ENCODE measurements around the gene ZNF469. TPM values are rescaled to one million over a fixed set of nuclear protein-coding genes. Genes with fewer than 3 reads are reported as not detected.

ZNF469 gene
- total and polyA plus RNA-seq, 2 donors (not counting 3 experiments of a cell fraction or from before 2014, with no cell fraction given) = 0.90 to 5.7 TPM

DNA sequence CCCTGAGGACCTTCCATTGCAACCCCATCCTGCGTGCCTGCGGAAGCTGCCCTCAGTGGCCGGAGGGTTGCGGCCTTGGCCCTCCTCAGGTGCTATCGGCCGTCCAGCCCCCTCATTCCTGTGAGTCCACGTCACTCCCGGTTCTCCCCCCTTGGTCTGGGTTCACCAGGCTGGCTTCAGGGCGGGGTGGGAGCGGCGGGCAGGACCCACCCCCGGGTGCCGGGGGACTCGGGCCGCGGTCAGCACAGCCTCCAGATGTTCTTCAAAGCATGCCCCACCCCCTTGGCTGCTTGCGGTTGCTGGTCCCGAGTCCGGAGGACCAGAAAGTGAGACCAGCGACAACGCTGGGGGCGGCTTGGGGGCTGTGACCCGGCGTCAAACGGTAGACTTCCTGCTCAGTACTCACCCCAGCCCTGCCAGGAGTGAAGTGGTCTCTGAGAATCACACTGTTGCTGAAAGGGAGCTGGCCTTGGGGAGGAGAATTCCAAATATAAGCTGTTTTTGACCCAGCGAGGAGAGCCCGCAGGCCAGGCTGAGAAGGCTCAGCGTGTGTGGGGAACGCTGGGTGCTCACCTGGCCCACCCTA, 4.5 kb downstream of the ZNF469 start:
- dilution Hi-C loops (cut with MboI; ENCODE audit: extremely low pct_ligation_motif_present, low sequenced_read_pairs) (no loop called here), intact Hi-C loops (cut with micrococcal nuclease) (no loop called here)
- no peak overlapping the region for H3K27ac ChIP-seq (ENCODE audit: insufficient read depth, low read depth, low read length)
- H2AFZ ChIP-seq (ENCODE audit: low read depth, low read length) = no peak overlapping the region
- no peak overlapping the region for H3K4me3 ChIP-seq (replicated peaks in 1 of 3; ENCODE audit: insufficient read depth in 1 of 3, low read depth in 1 of 3, low read length in 3 of 3)
- H3K4me2 ChIP-seq (ENCODE audit: insufficient read depth, low read length) = no peak overlapping the region
- TF ChIP-seq MAX (IDR thresholded peaks at IDR 0.05; ENCODE audit: insufficient read depth, insufficient read length) = no peak
- TF ChIP-seq POLR2AphosphoS5 (IDR thresholded peaks at IDR 0.05; ENCODE audit: insufficient read depth, low read depth, low read length) = no peak
- TF ChIP-seq, protein P1, sequence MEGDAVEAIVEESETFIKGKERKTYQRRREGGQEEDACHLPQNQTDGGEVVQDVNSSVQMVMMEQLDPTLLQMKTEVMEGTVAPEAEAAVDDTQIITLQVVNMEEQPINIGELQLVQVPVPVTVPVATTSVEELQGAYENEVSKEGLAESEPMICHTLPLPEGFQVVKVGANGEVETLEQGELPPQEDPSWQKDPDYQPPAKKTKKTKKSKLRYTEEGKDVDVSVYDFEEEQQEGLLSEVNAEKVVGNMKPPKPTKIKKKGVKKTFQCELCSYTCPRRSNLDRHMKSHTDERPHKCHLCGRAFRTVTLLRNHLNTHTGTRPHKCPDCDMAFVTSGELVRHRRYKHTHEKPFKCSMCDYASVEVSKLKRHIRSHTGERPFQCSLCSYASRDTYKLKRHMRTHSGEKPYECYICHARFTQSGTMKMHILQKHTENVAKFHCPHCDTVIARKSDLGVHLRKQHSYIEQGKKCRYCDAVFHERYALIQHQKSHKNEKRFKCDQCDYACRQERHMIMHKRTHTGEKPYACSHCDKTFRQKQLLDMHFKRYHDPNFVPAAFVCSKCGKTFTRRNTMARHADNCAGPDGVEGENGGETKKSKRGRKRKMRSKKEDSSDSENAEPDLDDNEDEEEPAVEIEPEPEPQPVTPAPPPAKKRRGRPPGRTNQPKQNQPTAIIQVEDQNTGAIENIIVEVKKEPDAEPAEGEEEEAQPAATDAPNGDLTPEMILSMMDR (IDR thresholded peaks at IDR 0.05; ENCODE audit: extremely low read depth in 1 of 2, insufficient read depth in 1 of 2, low read depth in 1 of 2, low read length in 2 of 2) = no peak
- TF ChIP-seq MYC (IDR thresholded peaks at IDR 0.05; ENCODE audit: low read depth, low read length) = no peak
- TF ChIP-seq JUN (IDR thresholded peaks at IDR 0.05; ENCODE audit: borderline replicate concordance, insufficient read depth, insufficient read length, low read depth) = no peak
- no peak for TF ChIP-seq POLR2A (IDR thresholded peaks at IDR 0.05; ENCODE audit: low read depth, low read length)
- TF ChIP-seq EZH2 (IDR thresholded peaks at IDR 0.05; ENCODE audit: borderline replicate concordance, low read depth, low read length, severe bottlenecking) = no peak
- FAIRE-seq (no peak), DNase-seq (ENCODE audit: low read depth, low spot score) (no peak)
- H4K20me1 ChIP-seq (replicated peaks; ENCODE audit: control insufficient read depth, extremely low read depth, insufficient read depth, low read length) = no peaks in the 10 kb centered on the region
- H3K36me3 ChIP-seq (ENCODE audit: control insufficient read depth in 2 of 2, extremely low read depth in 1 of 2, insufficient read depth in 2 of 2, low read length in 2 of 2) = no peaks in the 10 kb centered on the region
- BruUV-seq (replicated peaks) = no TSS peak
- H3K4me1 ChIP-seq (ENCODE audit: control insufficient read depth, extremely low read depth, insufficient read depth, low read length) = no peaks in the 10 kb centered on the region
- H3K9ac ChIP-seq (replicated peaks; ENCODE audit: extremely low read depth, insufficient read depth, low read length) = no peak overlapping the region
- H3K9me3 ChIP-seq (replicated peaks; ENCODE audit: control insufficient read depth, insufficient read depth, low read length) = no peaks in the 10 kb centered on the region
- POLR2A ChIA-PET = no interaction called here
- H3K79me2 ChIP-seq (ENCODE audit: control insufficient read depth, insufficient read depth, low read length) = no peaks in the 10 kb centered on the region
- peaks cover 9 to 10% of the 10 kb centered on the region in 2 experiments for H3K27me3 ChIP-seq (ENCODE audit: control insufficient read depth in 2 of 2, insufficient read depth in 2 of 2, low read length in 2 of 2)
- H3K9me1 ChIP-seq (replicated peaks; ENCODE audit: control insufficient read depth, extremely low read depth, insufficient read depth, low read length) = no peaks in the 10 kb centered on the region
- CTCF ChIA-PET = interaction anchor here (0.7 kb wide), 1 partner anchor 50 kb away, joined by 3 read pairs; no protein-coding TSS in a partner anchor
